ENCODE data around the gene RBM48. TPM values are rescaled to one million over a fixed set of nuclear protein-coding genes. Genes with fewer than 3 reads are reported as not detected.

RBM48 gene
- total and polyA plus RNA-seq, 9 of the 15 experiments (the other 6 are each of a cell fraction or from before 2014, with no cell fraction given), result 9.9 to 35.1 (median 16.3) TPM

GRCh38 chr7:92485267-92485892, 43.2 kb upstream of the RBM48 start (continued):
- TF ChIP-seq NELFE (IDR thresholded peaks at IDR 0.05; ENCODE audit: insufficient read depth, insufficient read length) (no peak), XRCC5 (IDR thresholded peaks at IDR 0.05; ENCODE audit: low read depth, low read length) (no peak), DMBX1 (CRISPR knock-in tag; IDR thresholded peaks at IDR 0.05; ENCODE audit: borderline replicate concordance) (no peak), ZNF444 (CRISPR knock-in tag; IDR thresholded peaks at IDR 0.05) (no peak), FOXJ3 (CRISPR knock-in tag; IDR thresholded peaks at IDR 0.05) (no peak)

GRCh38 chr7:92485974-92486373, 42.6 kb upstream of the RBM48 start:
- no peaks in the 10 kb centered on the region for H3K79me2 ChIP-seq (ENCODE audit: control insufficient read depth, insufficient read depth, low read length)
- CTCF ChIA-PET (ENCODE audit: low intra/inter-chr PET ratio), result no interaction called here
- in situ Hi-C loops (cut with MboI), result no loop called here
- WGBS (ENCODE audit: insufficient coverage, low coverage, missing lambda C conversion rate), result 16% methylated on average over 2 of the region's 2 CpGs
- no TSS peak for BruUV-seq (replicated peaks)
- POLR2A ChIA-PET, result no interaction called here
- no peaks in the 10 kb centered on the region for H3K9me1 ChIP-seq (ENCODE audit: control insufficient read depth, insufficient read depth, low read length)
- H2AFZ ChIP-seq (ENCODE audit: low read depth, low read length), result no peak overlapping the region
- H3K27ac ChIP-seq (ENCODE audit: extremely low read depth, low read depth, low read length), result no peak overlapping the region
- H3K4me2 ChIP-seq (ENCODE audit: insufficient read depth, low read length), result no peak overlapping the region
- no peak overlapping the region for H3K4me3 ChIP-seq
- no peak for FAIRE-seq
- H3K9me3 ChIP-seq (replicated peaks; ENCODE audit: control insufficient read depth, insufficient read depth, low read depth, low read length), result no peaks in the 10 kb centered on the region
- no peaks in the 10 kb centered on the region for H4K20me1 ChIP-seq (replicated peaks; ENCODE audit: control insufficient read depth, insufficient read depth, low read length)
- intact Hi-C loops (cut with micrococcal nuclease), result loop anchor here (10.0 kb wide), 1 partner anchor 79 kb away; no protein-coding TSS in a partner anchor
- peak in 1 of 4 experiments; percentile 16 for DNase-seq (ENCODE audit: extremely low read depth in 1 of 4, low spot score in 3 of 4)
- no peak overlapping the region for H3K9ac ChIP-seq (ENCODE audit: insufficient read depth in 1 of 2, low read depth in 2 of 2, low read length in 2 of 2)
- ATAC-seq, result peak; percentile 81
- H3K36me3 ChIP-seq (ENCODE audit: control insufficient read depth, insufficient read depth, low read length), result peaks cover 28% of the 10 kb centered on the region; the same call in 2 of the 3 replicates
- H3K4me1 ChIP-seq (replicated peaks in 1 of 2; ENCODE audit: control insufficient read depth in 2 of 2, insufficient read depth in 2 of 2, low read length in 2 of 2), result no peaks in the 10 kb centered on the region; a peak in 2 of 5 replicates
- H3K27me3 ChIP-seq (ENCODE audit: control insufficient read depth in 2 of 2, insufficient read depth in 2 of 2, low read length in 2 of 2), result no peaks in the 10 kb centered on the region
- TF ChIP-seq KDM5B (IDR thresholded peaks at IDR 0.05; ENCODE audit: insufficient replicate concordance, low read depth, low read length) (no peak), GABPB1 (CRISPR knock-in tag; IDR thresholded peaks at IDR 0.05) (no peak), PKNOX1 (IDR thresholded peaks at IDR 0.05) (peak; percentile 85), GABPA (tag; conservative IDR thresholded peaks at IDR 0.05; ENCODE audit: low read depth) (no peak), CBFA2T3 (IDR thresholded peaks at IDR 0.05) (no peak), KDM4B (IDR thresholded peaks at IDR 0.05; ENCODE audit: borderline replicate concordance in 2 of 2, low read depth in 1 of 2) (no peak), ZNF224 (CRISPR knock-in tag; IDR thresholded peaks at IDR 0.05) (no peak), JUN (IDR thresholded peaks at IDR 0.05; ENCODE audit: borderline replicate concordance, low read depth, low read length) (no peak), JUN (CRISPR knock-in tag; IDR thresholded peaks at IDR 0.05; ENCODE audit: borderline replicate concordance) (no peak)
- TF ChIP-seq, protein P1, sequence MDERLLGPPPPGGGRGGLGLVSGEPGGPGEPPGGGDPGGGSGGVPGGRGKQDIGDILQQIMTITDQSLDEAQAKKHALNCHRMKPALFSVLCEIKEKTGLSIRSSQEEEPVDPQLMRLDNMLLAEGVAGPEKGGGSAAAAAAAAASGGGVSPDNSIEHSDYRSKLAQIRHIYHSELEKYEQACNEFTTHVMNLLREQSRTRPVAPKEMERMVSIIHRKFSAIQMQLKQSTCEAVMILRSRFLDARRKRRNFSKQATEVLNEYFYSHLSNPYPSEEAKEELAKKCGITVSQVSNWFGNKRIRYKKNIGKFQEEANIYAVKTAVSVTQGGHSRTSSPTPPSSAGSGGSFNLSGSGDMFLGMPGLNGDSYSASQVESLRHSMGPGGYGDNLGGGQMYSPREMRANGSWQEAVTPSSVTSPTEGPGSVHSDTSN (CRISPR knock-in tag; IDR thresholded peaks at IDR 0.05; ENCODE audit: low read depth), result no peak
- TF ChIP-seq, protein P1 (tag; conservative IDR thresholded peaks at IDR 0.05; ENCODE audit: low read depth), result peak; percentile 67
